NCI-H146 treated with DMSO at 0.1 percent for 48 hours (cell line): ENCODE results near the gene KRTAP26-1.

Source experiments
- DNase-seq: peaks from one replicate; lab custom pipeline; 2025; ENCODE audit not compliant: unreplicated experiment; lab: John Stamatoyannopoulos, UW

The KRTAP26-1 gene, protein sequence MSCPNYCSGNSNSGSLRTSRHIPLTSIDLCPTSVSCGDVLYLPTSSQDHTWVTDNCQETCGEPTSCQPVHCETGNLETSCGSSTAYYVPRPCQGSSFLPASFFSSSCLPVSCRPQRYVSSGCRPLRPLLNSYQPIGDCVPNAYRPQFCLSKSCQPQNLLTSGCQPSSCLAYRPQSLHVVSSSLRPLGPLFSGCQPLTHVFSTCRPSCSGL

GRCh38 chr21:30320215-30320614 lies at the start of gene KRTAP26-1:
Gene KRTAP26-1, minus strand, starts transcription at chr21:30320315. Its CDS starts 280 bp downstream, at chr21:30320035.
- DNase-seq = no peak

DNA sequence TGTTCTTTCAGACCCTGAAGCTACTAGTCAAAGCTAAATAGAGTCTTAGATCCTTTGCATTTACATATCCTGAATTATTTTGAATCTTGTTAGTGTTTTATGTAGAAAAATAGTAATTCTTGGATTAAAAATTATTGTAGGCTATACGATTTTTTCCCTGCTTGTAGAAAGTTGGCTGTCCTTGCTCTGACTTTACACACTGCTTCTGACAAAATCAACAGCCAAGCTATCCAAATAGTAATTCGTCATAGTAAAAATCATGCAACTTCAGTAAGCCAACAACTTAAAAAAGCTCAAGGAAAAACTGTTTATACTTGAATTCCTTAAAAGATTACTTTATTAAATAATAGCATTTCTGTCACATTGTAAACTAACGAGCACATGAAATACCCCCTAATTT lies 35.8 kb upstream of the KRTAP26-1 start:
- DNase-seq = no peak

DNA sequence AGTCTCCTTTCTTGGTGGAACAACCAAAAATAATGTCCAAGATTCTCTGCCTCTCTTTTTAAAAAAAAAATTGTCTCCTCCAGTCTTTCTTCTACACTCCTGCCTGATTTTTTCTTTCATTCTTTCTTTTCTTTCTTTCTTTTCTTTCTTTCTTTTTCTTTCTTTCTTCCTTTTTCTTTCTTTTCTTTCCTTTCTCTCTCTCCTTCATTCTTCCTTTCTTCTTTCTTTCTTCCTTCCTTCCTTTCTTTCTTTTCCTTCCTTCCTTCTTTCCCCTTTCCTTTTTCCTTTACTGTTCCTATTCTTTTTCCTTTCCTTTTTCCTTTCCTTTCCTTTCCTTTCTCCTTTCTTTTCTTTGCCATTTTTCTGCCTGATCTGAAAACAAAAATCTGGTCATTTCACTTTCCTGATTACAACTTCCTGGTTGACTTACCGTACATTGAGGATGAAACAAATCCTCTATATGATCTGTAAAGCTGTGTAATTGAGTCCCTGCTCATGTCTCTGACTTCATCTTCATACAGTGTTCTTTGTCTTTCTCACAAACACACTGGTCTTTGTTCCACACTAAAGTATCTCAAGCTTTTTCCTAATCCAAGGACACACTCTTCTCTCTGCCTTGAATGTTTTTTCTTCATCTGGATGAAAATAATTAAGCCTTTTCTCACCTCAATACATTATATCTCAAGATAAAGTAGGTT lies 34.3 kb upstream of the KRTAP26-1 start:
- DNase-seq = no peak

GRCh38 chr21:30351534-30351933 lies 31.4 kb upstream of the KRTAP26-1 start:
- DNase-seq = no peak

DNA sequence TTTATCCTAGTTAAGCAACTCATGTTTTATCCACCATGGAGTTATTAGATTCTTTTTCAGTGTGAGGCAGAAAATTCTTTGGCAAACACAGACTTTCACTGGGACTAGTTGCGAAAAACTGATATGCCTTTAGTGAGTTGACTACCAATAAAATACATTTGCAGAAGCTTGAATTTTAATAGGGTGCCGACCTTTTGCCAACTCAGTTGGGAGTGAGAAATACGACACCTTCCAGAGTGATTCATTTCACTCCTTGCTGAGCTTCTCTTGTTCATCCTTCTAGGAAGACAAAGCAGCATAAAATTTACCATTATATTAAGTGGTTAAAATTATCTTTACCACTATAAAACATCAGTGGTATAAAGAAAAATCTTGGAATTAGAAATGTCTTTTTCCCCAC lies 29.5 kb upstream of the KRTAP26-1 start:
- peak; percentile 52 for DNase-seq

DNA sequence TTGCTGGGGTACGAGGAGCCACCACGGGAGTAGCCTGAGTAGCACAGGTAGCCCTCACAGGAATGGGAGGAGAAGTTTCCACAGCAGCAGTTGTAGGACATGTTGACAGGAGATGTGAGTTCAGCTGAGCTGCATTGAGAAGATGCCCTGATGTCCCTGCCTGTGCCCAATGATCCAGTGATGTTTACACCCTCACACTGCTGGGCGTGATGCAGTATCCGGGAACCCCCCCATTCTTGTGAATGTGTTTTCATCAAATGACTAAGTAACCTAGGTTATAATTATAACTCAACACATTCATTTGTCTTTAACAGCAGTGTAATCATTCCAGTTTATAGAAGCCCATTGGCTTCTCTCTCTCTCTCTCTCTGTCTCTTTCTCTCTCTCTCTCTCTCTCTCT lies 28.4 kb upstream of the KRTAP26-1 start, which contains the start of gene KRTAP23-1:
Gene KRTAP23-1 (minus strand): TSS at position 101 of the 400 bp plus-strand sequence. CDS start 0 bp downstream, at position 101.
- DNase-seq = no peak

DNA sequence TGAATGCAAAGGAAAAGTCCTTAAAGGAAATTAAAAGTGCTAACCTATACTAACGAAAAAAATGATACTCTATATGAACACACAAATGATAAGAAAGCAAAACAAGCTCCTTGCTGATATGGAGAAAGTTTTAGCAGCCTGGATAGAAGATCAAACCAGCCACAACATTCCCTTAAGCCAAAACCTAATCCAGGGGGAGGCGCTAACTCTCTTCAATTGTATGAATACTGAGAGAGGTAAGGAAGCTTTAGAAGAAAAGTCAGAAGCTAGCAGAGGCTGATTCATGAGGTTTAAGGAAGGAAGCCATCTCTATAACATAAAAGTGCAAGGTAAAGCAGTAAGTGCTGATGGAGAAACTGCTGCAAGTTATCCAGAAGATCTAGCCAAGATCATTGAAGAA lies 24.9 kb upstream of the KRTAP26-1 start:
- DNase-seq = no peak

DNA sequence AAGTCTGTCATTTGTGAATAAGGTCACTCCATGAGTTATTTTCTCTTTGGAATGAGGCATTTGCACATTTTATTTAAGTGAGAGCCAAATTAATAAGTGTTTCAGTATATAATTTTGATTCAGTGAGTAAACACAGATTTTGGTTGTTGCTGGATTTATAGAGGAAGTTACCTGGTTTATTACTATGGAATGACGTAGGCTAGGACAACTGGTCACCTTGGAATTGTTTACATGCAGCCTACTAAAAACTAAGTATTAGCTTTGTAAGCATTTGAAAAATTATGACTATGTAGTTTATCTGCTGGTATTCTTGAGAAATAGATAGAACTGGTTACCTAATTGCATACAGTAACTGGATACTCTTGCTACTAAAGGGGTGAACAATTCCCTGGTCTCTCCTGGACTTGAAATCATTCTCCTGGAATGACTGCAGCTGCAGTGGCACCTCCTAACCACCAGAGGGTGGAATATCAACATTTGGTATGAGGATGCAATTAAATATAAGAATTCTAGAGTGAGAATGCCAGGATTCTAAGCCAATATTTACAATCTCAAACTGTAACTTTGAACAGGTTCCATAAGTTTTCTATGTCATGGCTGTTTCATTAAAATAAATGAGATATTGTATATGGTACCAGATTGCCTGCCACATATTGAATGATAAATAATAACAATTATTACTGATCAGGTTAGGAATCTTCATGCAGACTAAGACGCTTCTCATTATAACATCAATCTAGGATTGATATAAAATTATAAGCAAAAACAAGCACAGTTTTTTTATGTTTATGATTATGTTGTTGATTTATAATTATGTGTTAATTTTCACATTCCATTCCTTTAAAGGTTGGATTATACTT lies 20.8 kb upstream of the KRTAP26-1 start:
- DNase-seq = peak; percentile 27

DNA sequence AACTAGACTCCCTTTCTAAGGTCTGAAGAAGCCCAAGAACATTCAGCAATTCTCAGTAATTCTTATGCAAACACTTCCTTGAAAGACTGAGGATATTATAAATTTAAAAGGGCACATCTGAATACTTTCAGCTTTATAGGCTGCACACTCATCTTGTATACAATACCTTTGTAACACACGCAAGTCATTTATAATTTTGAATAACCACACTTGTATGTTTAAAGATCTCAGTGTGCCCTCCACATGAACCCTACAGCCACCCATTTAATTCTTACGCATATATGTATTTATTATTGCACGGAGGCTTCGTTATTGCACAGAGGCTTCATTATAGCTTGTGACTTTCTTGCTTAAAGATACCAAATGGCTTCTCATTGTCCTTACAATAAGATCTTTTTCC lies 18.6 kb upstream of the KRTAP26-1 start:
- DNase-seq = no peak

- no peak for DNase-seq
These were observed 17.7 kb upstream of the KRTAP26-1 start for GRCh38 chr21:30337772-30338171.

- DNase-seq = no peak
These were observed 17.2 kb upstream of the KRTAP26-1 start, which contains the start of gene KRTAP27-1 for GRCh38 chr21:30337276-30337744. Gene KRTAP27-1, minus strand, starts transcription at chr21:30337694. Its CDS starts 26 bp downstream, at chr21:30337668.

DNA sequence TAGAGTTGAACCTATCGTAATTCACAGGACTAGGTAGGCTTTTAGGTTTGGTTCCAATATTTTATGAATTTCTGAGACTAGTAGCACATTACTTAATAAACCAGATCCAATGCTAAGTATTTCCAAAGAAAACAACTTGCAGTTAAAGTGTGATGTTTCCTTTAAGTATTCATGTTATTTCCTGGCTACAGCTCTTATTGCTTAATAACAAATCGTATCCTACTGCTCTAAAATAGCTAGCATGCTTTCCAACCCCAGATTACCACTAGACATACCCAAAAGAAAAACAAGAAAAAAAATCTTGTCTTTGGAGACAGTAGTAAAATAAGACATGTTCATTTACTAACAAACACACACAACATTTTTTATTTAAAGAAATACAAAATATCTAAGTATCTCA lies 16.5 kb upstream of the KRTAP26-1 start:
- no peak for DNase-seq

GRCh38 chr21:30333736-30334135 lies 13.6 kb upstream of the KRTAP26-1 start:
- DNase-seq = no peak

DNA sequence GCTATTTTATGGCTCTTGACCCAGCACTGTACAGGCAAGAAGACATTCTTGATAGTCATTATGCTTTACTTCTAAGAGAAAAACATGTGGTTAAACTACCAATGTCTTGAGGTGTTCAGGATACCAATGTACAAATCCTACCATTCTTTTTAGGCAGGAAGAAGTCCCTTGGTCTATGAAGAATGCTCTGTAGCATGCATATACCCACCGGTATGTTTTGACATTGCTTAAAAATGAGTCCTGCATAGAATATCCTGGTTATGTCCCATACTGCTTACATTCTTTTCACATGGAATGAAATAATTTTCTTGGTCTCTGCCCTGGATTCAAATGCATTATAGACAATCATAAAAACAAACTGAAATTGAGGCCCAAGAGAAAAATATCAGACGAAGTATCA lies 12.6 kb upstream of the KRTAP26-1 start:
- no peak for DNase-seq

- DNase-seq = no peak
These were observed 9.2 kb upstream of the KRTAP26-1 start for GRCh38 chr21:30329203-30329875.

DNA sequence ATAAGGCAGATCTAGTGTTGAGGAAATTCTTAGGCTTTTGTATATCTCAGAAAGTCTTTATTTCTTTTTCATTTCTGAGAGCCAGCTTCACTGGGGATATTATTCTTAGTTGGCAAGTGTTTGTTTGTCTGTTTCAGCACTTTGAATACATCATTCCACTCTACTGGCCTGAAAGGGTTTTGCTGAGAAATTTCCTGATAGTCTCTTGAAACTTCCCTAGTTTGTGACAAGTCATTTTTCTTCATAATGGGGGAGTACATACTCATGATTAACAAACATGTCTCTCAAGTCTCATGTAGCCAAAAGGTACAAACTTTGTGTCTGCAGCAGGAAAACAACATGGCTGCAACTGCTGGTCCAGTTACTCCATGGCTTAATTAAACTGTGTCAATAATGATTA lies 6.3 kb upstream of the KRTAP26-1 start:
- no peak for DNase-seq

DNA sequence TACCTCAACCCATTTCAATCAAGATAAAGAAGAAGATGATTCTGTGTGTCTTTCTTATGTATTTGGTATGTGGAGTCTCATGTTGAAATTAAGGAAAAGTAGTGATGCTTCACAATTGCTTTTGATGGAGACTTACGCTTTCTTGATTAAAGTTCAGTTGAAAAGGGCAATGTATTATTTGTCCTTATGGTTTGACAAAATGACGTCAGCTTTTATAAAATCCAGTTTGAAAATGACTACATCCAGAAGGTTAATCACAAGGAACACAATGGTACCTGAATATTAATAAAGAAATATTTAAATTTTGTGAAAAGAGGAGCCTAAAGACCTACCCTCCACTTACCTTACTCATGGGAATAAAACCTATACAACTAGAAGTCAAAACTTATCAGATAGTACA lies 4.4 kb downstream of the KRTAP26-1 start:
- DNase-seq = no peak

DNA sequence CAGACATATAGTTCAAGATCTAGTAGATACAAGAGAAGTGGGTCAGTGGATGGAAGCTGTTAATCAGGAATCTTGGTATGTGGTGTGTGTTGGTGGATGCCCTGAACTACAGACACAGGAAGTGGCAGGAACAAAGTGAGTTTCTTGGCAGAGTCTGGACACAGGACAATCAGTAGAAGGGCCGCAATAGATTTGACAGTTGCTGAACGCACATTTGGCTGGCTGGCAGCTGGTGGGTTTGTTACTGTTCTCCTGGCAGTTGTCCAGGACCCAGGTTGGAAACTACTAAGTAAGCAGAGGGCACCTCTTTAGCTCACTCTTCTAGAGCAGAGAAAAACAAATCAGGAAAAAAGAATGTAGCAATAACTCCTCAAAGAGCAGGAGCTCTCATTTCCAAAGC lies 13.2 kb downstream of the KRTAP26-1 start:
- no peak for DNase-seq

- no peak for DNase-seq
These were observed 15.0 kb downstream of the KRTAP26-1 start for GRCh38 chr21:30305136-30305535.

DNA sequence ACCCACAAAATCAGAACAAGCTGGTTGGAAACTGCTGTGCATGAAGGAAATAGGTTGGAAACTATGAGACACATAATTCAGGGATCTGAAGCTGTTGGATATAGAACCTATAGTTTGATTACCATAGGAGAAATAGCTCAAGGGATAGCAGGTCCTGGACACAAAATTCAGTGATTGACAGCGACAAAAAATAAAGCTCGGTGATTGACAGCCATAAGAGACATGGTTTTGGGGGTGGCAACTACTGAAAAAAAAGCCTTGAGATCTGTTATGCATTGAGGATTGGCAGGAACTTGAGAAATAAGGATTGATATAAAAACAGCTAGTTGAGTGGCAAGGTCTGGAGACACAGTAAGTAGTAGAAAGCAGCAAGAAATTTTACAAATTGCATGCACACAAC lies 30.9 kb downstream of the KRTAP26-1 start, which contains the start of gene KRTAP25-1:
Gene KRTAP25-1 (minus strand): TSS at position 300 of the 400 bp plus-strand sequence. CDS start 24 bp downstream, at position 276.
- no peak for DNase-seq

DNA sequence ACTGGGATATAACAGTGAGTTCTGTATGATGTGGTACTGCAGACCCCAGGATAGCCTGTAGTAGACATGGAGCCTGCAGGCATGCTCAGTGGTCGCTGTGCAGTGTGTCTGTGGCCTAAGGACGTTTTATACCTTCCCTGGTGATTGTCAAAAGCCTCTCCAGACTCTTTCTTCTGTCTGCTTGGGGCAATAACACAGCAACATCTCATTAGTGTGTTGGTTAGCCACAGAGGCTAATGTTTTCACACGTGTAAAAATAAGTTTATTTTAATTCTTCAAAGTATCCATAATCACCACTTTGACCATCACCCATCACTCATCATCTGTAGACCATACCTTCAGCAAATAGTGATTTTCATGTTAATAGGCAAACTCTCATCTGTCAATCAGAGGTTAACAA lies 37.3 kb downstream of the KRTAP26-1 start, which contains the start of gene KRTAP24-1:
Gene KRTAP24-1 (minus strand): TSS at position 101 of the 400 bp plus-strand sequence. CDS start 18 bp downstream, at position 83.
- DNase-seq = no peak
